IPS-15b (cell line): ENCODE results near the gene GGCT.

Source experiments
- H3K27me3 ChIP-seq: one replicate; pipeline ENCODE4 v1.6.1; 2013; ENCODE audit warnings: low read length; ENCODE audit not compliant: control insufficient read depth, insufficient read depth
- H3K36me3 ChIP-seq: one replicate; pipeline ENCODE4 v1.6.1; 2013; ENCODE audit warnings: low read length; ENCODE audit not compliant: control insufficient read depth, insufficient read depth
- H3K4me1 ChIP-seq: one replicate; pipeline ENCODE4 v1.6.1; 2013; ENCODE audit warnings: mild to moderate bottlenecking, low read length; ENCODE audit not compliant: control insufficient read depth, insufficient read depth
- H3K4me3 ChIP-seq: one replicate; pipeline ENCODE4 v1.5.1; 2013; ENCODE audit warnings: low read depth, low read length
- H3K9ac ChIP-seq: one replicate; pipeline ENCODE4 v1.6.1; 2013; ENCODE audit warnings: low read depth, mild to moderate bottlenecking, low read length
- H3K9me3 ChIP-seq: one replicate; pipeline ENCODE4 v1.6.1; 2013; ENCODE audit warnings: mild to moderate bottlenecking, low read length; ENCODE audit not compliant: control insufficient read depth, insufficient read depth

Gene GGCT

GRCh38 chr7:30466266-30466665 lies 38.4 kb downstream of the GGCT start:
- Histone ChIP-seq H3K4me3 (no peak overlapping the region), H3K4me1 (peaks cover 11% of the 10 kb centered on the region), H3K9me3 (no peaks in the 10 kb centered on the region), H3K27me3 (no peaks in the 10 kb centered on the region), H3K9ac (no peak overlapping the region), H3K36me3 (no peaks in the 10 kb centered on the region)

GRCh38 chr7:30465811-30466180 lies 38.8 kb downstream of the GGCT start:
- no peaks in the 10 kb centered on the region for H3K36me3 ChIP-seq
- H3K4me3 ChIP-seq = no peak overlapping the region
- no peaks in the 10 kb centered on the region for H3K27me3 ChIP-seq
- H3K9ac ChIP-seq = no peak overlapping the region
- peaks cover 11% of the 10 kb centered on the region for H3K4me1 ChIP-seq
- H3K9me3 ChIP-seq = no peaks in the 10 kb centered on the region

GRCh38 chr7:30465046-30465810 lies 39.4 kb downstream of the GGCT start:
- Histone ChIP-seq H3K4me3 (no peak overlapping the region), H3K9ac (no peak overlapping the region), H3K36me3 (no peaks in the 10 kb centered on the region), H3K27me3 (no peaks in the 10 kb centered on the region), H3K9me3 (no peaks in the 10 kb centered on the region), H3K4me1 (peaks cover 11% of the 10 kb centered on the region)

- Histone ChIP-seq H3K27me3 (no peaks in the 10 kb centered on the region), H3K36me3 (no peaks in the 10 kb centered on the region), H3K9me3 (no peaks in the 10 kb centered on the region), H3K4me1 (peaks cover 7% of the 10 kb centered on the region), H3K9ac (no peak overlapping the region), H3K4me3 (no peak overlapping the region)
Observed at GRCh38 chr7:30464231-30464671, 40.4 kb downstream of the GGCT start.

- Histone ChIP-seq H3K4me3 (no peak overlapping the region), H3K9me3 (no peaks in the 10 kb centered on the region), H3K36me3 (no peaks in the 10 kb centered on the region), H3K27me3 (no peaks in the 10 kb centered on the region), H3K4me1 (peaks cover 2% of the 10 kb centered on the region), H3K9ac (no peak overlapping the region)
Observed at GRCh38 chr7:30463405-30464145, 41.1 kb downstream of the GGCT start.

GRCh38 chr7:30462179-30462578 lies 42.5 kb downstream of the GGCT start:
- H3K27me3 ChIP-seq = no peaks in the 10 kb centered on the region
- no peak overlapping the region for H3K4me3 ChIP-seq
- no peaks in the 10 kb centered on the region for H3K9me3 ChIP-seq
- no peaks in the 10 kb centered on the region for H3K4me1 ChIP-seq
- H3K36me3 ChIP-seq = no peaks in the 10 kb centered on the region
- H3K9ac ChIP-seq = no peak overlapping the region

GRCh38 chr7:30460246-30460633 lies 44.4 kb downstream of the GGCT start:
- no peak overlapping the region for H3K4me3 ChIP-seq
- H3K9ac ChIP-seq = no peak overlapping the region
- H3K36me3 ChIP-seq = no peaks in the 10 kb centered on the region
- no peaks in the 10 kb centered on the region for H3K9me3 ChIP-seq
- no peaks in the 10 kb centered on the region for H3K4me1 ChIP-seq
- H3K27me3 ChIP-seq = no peaks in the 10 kb centered on the region

GRCh38 chr7:30459591-30460245 lies 44.9 kb downstream of the GGCT start:
- Histone ChIP-seq H3K9me3 (no peaks in the 10 kb centered on the region), H3K9ac (no peak overlapping the region), H3K27me3 (no peaks in the 10 kb centered on the region), H3K36me3 (no peaks in the 10 kb centered on the region), H3K4me1 (no peaks in the 10 kb centered on the region), H3K4me3 (no peak overlapping the region)

GRCh38 chr7:30458311-30458710 lies 46.3 kb downstream of the GGCT start:
- Histone ChIP-seq H3K27me3 (no peaks in the 10 kb centered on the region), H3K9ac (no peak overlapping the region), H3K4me1 (no peaks in the 10 kb centered on the region), H3K9me3 (no peaks in the 10 kb centered on the region), H3K36me3 (no peaks in the 10 kb centered on the region), H3K4me3 (no peak overlapping the region)

- Histone ChIP-seq H3K9me3 (no peaks in the 10 kb centered on the region), H3K4me1 (peaks cover 4% of the 10 kb centered on the region), H3K27me3 (no peaks in the 10 kb centered on the region), H3K4me3 (no peak overlapping the region), H3K36me3 (peaks cover 3% of the 10 kb centered on the region), H3K9ac (no peak overlapping the region)
Observed at GRCh38 chr7:30453921-30454320, 50.7 kb downstream of the GGCT start.

GRCh38 chr7:30453016-30453415 lies 51.6 kb downstream of the GGCT start:
- H3K4me1 ChIP-seq = peaks cover 4% of the 10 kb centered on the region
- no peaks in the 10 kb centered on the region for H3K9me3 ChIP-seq
- no peaks in the 10 kb centered on the region for H3K27me3 ChIP-seq
- no peak overlapping the region for H3K4me3 ChIP-seq
- peaks cover 3% of the 10 kb centered on the region for H3K36me3 ChIP-seq
- no peak overlapping the region for H3K9ac ChIP-seq
